H1 (cell line): ENCODE measurements around the gene VWA3B.
"Not testable (repeated sequence)": the region's sequence is repeated elsewhere in the genome, so short reads cannot be mapped to it uniquely, and the experiment has no call there.

Experiments used
- EP300 ChIP-seq, 2 experiments: IDR thresholded peaks; 1 replicate in 1 of 2; 2 replicates in 1 of 2; pipeline ENCODE4 v1.6.1; 2011 to 2012; ENCODE audit warnings: low read depth in 2 of 2, low read length in 2 of 2, mild to moderate bottlenecking in 2 of 2, borderline replicate concordance in 1 of 2, inconsistent platforms in 1 of 2, moderate library complexity in 1 of 2
- HDAC2 ChIP-seq, 2 experiments: fragments of 300-600 bp in 1 of 2; sonication (generic) in 1 of 2; IDR thresholded peaks; 2 replicates each; pipeline ENCODE4 v1.6.1; 2011 to 2012; ENCODE audit warnings: low read depth in 2 of 2, low read length in 2 of 2, mild to moderate bottlenecking in 2 of 2, moderate library complexity in 2 of 2, borderline replicate concordance in 1 of 2, inconsistent platforms in 1 of 2
- POLR2A ChIP-seq, 2 experiments: IDR thresholded peaks; 1 replicate in 1 of 2; 2 replicates in 1 of 2; pipeline ENCODE4 v1.6.1; 2011; ENCODE audit warnings: low read depth in 2 of 2, low read length in 2 of 2, mild to moderate bottlenecking in 2 of 2; ENCODE audit errors: control extremely low read depth in 1 of 2
- RAD21 ChIP-seq, 2 experiments: IDR thresholded peaks in 1 of 2; conservative IDR thresholded peaks in 1 of 2; 2 replicates each; pipeline ENCODE4 v1.6.1; 2011; ENCODE audit warnings: low read depth in 2 of 2, low read length in 2 of 2, improper control_type of control experiment in 1 of 2, inconsistent platforms in 1 of 2, mild to moderate bottlenecking in 1 of 2, moderate library complexity in 1 of 2
- RFX5 ChIP-seq: IDR thresholded peaks from 2 replicates; pipeline ENCODE4 v1.6.1; 2011; ENCODE audit warnings: low read depth, low read length, improper control_type of control experiment, borderline replicate concordance
- TF ChIP-seq, protein P1 (sequence below), 3 experiments: IDR thresholded peaks; 1 replicate in 2 of 3; 2 replicates in 1 of 3; pipeline versions ENCODE4 v1.5.1 to v1.6.1; 2011; ENCODE audit warnings: low read length in 3 of 3, mild to moderate bottlenecking in 3 of 3, inconsistent platforms in 2 of 3, low read depth in 1 of 3, moderate library complexity in 1 of 3; ENCODE audit not compliant: insufficient read depth in 1 of 3; ENCODE audit errors: control extremely low read depth in 1 of 3

- not testable (repeated sequence) for TF ChIP-seq HDAC2 (IDR thresholded peaks at IDR 0.05; ENCODE audit: borderline replicate concordance in 1 of 2, low read depth in 2 of 2, low read length in 2 of 2); RFX5; EP300 (IDR thresholded peaks at IDR 0.05; ENCODE audit: borderline replicate concordance in 1 of 2, low read depth in 2 of 2, low read length in 2 of 2); POLR2A (IDR thresholded peaks at IDR 0.05; ENCODE audit: control extremely low read depth in 1 of 2, low read depth in 2 of 2, low read length in 2 of 2); RAD21 (IDR thresholded peaks at IDR 0.05 in 1 of 2, conservative IDR thresholded peaks at IDR 0.05 in 1 of 2; ENCODE audit: low read depth in 2 of 2, low read length in 2 of 2)
- TF ChIP-seq, protein P1, sequence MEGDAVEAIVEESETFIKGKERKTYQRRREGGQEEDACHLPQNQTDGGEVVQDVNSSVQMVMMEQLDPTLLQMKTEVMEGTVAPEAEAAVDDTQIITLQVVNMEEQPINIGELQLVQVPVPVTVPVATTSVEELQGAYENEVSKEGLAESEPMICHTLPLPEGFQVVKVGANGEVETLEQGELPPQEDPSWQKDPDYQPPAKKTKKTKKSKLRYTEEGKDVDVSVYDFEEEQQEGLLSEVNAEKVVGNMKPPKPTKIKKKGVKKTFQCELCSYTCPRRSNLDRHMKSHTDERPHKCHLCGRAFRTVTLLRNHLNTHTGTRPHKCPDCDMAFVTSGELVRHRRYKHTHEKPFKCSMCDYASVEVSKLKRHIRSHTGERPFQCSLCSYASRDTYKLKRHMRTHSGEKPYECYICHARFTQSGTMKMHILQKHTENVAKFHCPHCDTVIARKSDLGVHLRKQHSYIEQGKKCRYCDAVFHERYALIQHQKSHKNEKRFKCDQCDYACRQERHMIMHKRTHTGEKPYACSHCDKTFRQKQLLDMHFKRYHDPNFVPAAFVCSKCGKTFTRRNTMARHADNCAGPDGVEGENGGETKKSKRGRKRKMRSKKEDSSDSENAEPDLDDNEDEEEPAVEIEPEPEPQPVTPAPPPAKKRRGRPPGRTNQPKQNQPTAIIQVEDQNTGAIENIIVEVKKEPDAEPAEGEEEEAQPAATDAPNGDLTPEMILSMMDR (IDR thresholded peaks at IDR 0.05; ENCODE audit: control extremely low read depth in 1 of 3, insufficient read depth in 1 of 3, low read depth in 1 of 3, low read length in 3 of 3) = not testable (repeated sequence)
Measured at GRCh38 chr2:98320171-98320570, 233.2 kb downstream of the VWA3B start.
